HCT116 (cell line): ENCODE measurements around the gene FRMD7.

ENCODE experiments used
- CBX3 ChIP-seq: IDR thresholded peaks from 2 replicates; pipeline ENCODE4 v1.6.1; 2012; ENCODE audit warnings: low read depth
- CEBPB ChIP-seq: IDR thresholded peaks from 2 replicates; pipeline ENCODE4 v1.6.1; 2012; ENCODE audit warnings: low read depth
- EZH2 ChIP-seq: fragments of 200-600 bp; sonication (generic); IDR thresholded peaks from 2 replicates; pipeline ENCODE4 v1.6.1; 2017; ENCODE audit warnings: antibody characterized with exemption, mixed run types
- EZH2phosphoT487 ChIP-seq: fragments of 200-600 bp; IDR thresholded peaks from 2 replicates; pipeline ENCODE4 v1.6.1; 2018; ENCODE audit warnings: antibody characterized with exemption, borderline replicate concordance
- FOSL1 ChIP-seq: IDR thresholded peaks from 2 replicates; pipeline ENCODE4 v1.6.1; 2012; ENCODE audit warnings: low read depth
- POLR2A ChIP-seq: IDR thresholded peaks from 2 replicates; pipeline ENCODE4 v1.7.0; 2011; ENCODE audit warnings: borderline replicate concordance; ENCODE audit not compliant: insufficient read depth, insufficient read length; ENCODE audit errors: extremely low read depth
- POLR2AphosphoS5 ChIP-seq: IDR thresholded peaks from 2 replicates; pipeline ENCODE4 v1.6.1; 2011; ENCODE audit warnings: mild to moderate bottlenecking, low read depth, low read length, moderate library complexity
- SP1 ChIP-seq: IDR thresholded peaks from 2 replicates; pipeline ENCODE4 v1.6.1; 2012; ENCODE audit warnings: low read depth
- TF ChIP-seq, protein P1 (sequence below), 3 experiments: fragments of 200-600 bp in 1 of 3; sonication (generic) in 1 of 3; IDR thresholded peaks in 2 of 3; conservative IDR thresholded peaks in 1 of 3; 2 replicates each; pipeline ENCODE4 v1.5.1; 2012 to 2017; ENCODE audit warnings: low read depth in 2 of 3, low read length in 2 of 3, antibody characterized with exemption in 1 of 3, borderline replicate concordance in 1 of 3, control low read depth in 1 of 3, mild to moderate bottlenecking in 1 of 3, mixed read lengths in 1 of 3, mixed run types in 1 of 3, moderate library complexity in 1 of 3; ENCODE audit not compliant: insufficient read depth in 1 of 3

DNA sequence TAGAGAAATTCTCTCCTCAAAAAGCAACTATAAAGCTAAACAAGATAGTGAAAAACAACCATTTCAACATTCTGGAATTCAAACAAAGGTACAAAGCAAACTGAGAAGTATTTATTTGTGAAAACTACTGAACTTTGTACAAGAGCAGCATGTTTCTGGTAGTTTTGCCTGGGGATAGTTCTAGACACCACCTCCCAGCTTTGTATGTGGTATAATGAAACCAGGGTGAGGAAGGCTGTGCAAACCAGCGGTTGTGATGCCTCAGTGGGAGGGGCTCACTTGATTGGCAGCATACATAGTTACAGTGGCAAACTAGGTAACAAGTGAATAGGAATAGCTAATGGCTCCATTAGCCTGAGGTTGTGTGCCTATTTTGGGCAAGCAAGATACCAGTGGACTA lies 18.6 kb upstream of the FRMD7 start:
- TF ChIP-seq, protein P1, sequence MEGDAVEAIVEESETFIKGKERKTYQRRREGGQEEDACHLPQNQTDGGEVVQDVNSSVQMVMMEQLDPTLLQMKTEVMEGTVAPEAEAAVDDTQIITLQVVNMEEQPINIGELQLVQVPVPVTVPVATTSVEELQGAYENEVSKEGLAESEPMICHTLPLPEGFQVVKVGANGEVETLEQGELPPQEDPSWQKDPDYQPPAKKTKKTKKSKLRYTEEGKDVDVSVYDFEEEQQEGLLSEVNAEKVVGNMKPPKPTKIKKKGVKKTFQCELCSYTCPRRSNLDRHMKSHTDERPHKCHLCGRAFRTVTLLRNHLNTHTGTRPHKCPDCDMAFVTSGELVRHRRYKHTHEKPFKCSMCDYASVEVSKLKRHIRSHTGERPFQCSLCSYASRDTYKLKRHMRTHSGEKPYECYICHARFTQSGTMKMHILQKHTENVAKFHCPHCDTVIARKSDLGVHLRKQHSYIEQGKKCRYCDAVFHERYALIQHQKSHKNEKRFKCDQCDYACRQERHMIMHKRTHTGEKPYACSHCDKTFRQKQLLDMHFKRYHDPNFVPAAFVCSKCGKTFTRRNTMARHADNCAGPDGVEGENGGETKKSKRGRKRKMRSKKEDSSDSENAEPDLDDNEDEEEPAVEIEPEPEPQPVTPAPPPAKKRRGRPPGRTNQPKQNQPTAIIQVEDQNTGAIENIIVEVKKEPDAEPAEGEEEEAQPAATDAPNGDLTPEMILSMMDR (IDR thresholded peaks at IDR 0.05 in 2 of 3, conservative IDR thresholded peaks at IDR 0.05 in 1 of 3; ENCODE audit: borderline replicate concordance in 1 of 3, insufficient read depth in 1 of 3, low read depth in 2 of 3, low read length in 2 of 3), result no peak
- TF ChIP-seq EZH2 (no peak), CBX3 (no peak), POLR2A (no peak), EZH2phosphoT487 (no peak), CEBPB (no peak), POLR2AphosphoS5 (no peak), SP1 (no peak), FOSL1 (no peak)
